NT2/D1 (cell line): ENCODE results near the gene TMEM132A.

ENCODE experiments used
- SUZ12 ChIP-seq: IDR thresholded peaks from 2 replicates; pipeline ENCODE4 v1.6.1; 2011; ENCODE audit not compliant: insufficient read length, insufficient read depth; ENCODE audit errors: extremely low read depth
- YY1 ChIP-seq: IDR thresholded peaks from 2 replicates; pipeline ENCODE4 v1.6.1; 2011; ENCODE audit not compliant: insufficient read length, insufficient read depth
- ZNF274 ChIP-seq: IDR thresholded peaks from 2 replicates; pipeline ENCODE4 v1.6.1; 2011; ENCODE audit warnings: mild to moderate bottlenecking, low read depth, low read length

- TF ChIP-seq YY1 (no peak), ZNF274 (no peak), SUZ12 (no peak)
Measured at GRCh38 chr11:60925868-60926267, 1.6 kb downstream of the TMEM132A start.
